SU-DHL-6 (cell line): ENCODE results near the gene GSTM5.
A peak's percentile ranks its signal among the peaks of the same experiment; 100 is the strongest.
"Not testable (repeated sequence)": the region's sequence is repeated elsewhere in the genome, so short reads cannot be mapped to it uniquely, and the experiment has no call there.

Experiments used
- H2AFZ ChIP-seq: fragments of 200-600 bp; sonication (generic); 2 replicates; pipeline ENCODE4 v1.6.1; 2014; ENCODE audit warnings: low read depth, mild to moderate bottlenecking, moderate library complexity, mixed read lengths, antibody characterized with exemption, low read length; ENCODE audit not compliant: severe bottlenecking
- H3F3A ChIP-seq: fragments of 200-600 bp; shearing (Covaris generic); 2 replicates; pipeline ENCODE4 v1.6.0; 2016; ENCODE audit warnings: antibody characterized with exemption, mild to moderate bottlenecking; ENCODE audit not compliant: insufficient read depth
- H3K27ac ChIP-seq: fragments of 200-600 bp; sonication (generic); 2 replicates; pipeline ENCODE4 v1.5.1; 2016; ENCODE audit warnings: low read depth, mild to moderate bottlenecking, low read length, moderate library complexity, mixed read lengths
- H3K27me3 ChIP-seq: fragments of 200-600 bp; sonication (generic), shearing (Covaris generic); 2 replicates; pipeline ENCODE4 v1.6.0; 2014; ENCODE audit warnings: mild to moderate bottlenecking, low read length
- H3K36me3 ChIP-seq: fragments of 200-600 bp; sonication (generic); 2 replicates; pipeline ENCODE4 v1.6.1; 2014; ENCODE audit warnings: mild to moderate bottlenecking, low read length, mixed read lengths
- H3K4me2 ChIP-seq: fragments of 300-600, 200-600 bp; shearing (Covaris generic), sonication (generic); 2 replicates; pipeline ENCODE4 v1.6.0; 2014; ENCODE audit warnings: low read length, low read depth, mild to moderate bottlenecking; ENCODE audit not compliant: poor library complexity, severe bottlenecking
- H3K4me3 ChIP-seq: fragments of 200-600 bp; sonication (generic); 2 replicates; pipeline ENCODE4 v1.5.1; 2014; ENCODE audit warnings: antibody characterized with exemption, low read length, mild to moderate bottlenecking, mixed read lengths; ENCODE audit not compliant: insufficient read depth, poor library complexity, severe bottlenecking
- H3K79me2 ChIP-seq: fragments of 200-600 bp; sonication (generic); 2 replicates; pipeline ENCODE4 v1.6.1; 2014; ENCODE audit warnings: mild to moderate bottlenecking, low read length, moderate library complexity; ENCODE audit not compliant: insufficient read depth
- H3K9ac ChIP-seq: fragments of 200-600 bp; sonication (generic); 2 replicates; pipeline ENCODE4 v1.7.0; 2014; ENCODE audit warnings: mild to moderate bottlenecking, low read length
- H3K9me2 ChIP-seq: fragments of 200-600 bp; sonication (generic); replicated peaks from 2 replicates; pipeline ENCODE4 v1.6.1; 2014; ENCODE audit warnings: low read length; ENCODE audit not compliant: insufficient read depth
- H3K9me3 ChIP-seq: fragments of 200-600 bp; sonication (generic); 2 replicates; pipeline ENCODE4 v1.6.1; 2014; ENCODE audit warnings: low read length, mixed read lengths; ENCODE audit not compliant: insufficient read depth
- H4K20me1 ChIP-seq: fragments of 200-600 bp; sonication (generic); 2 replicates; pipeline ENCODE4 v1.6.1; 2014; ENCODE audit warnings: low read depth, mild to moderate bottlenecking, antibody characterized with exemption, low read length, moderate library complexity, mixed read lengths
- CTCF ChIP-seq: fragments of 200-600 bp; sonication (generic); IDR thresholded peaks from one replicate; pipeline ENCODE4 v1.5.1; 2017; ENCODE audit warnings: antibody characterized with exemption, mild to moderate bottlenecking, low read length, moderate library complexity; ENCODE audit not compliant: insufficient read depth, poor library complexity, severe bottlenecking
- EZH2phosphoT487 ChIP-seq: fragments of 200-600 bp; sonication (generic), shearing (Covaris generic); conservative IDR thresholded peaks from 2 replicates; pipeline ENCODE4 v1.6.1; 2018; ENCODE audit warnings: mild to moderate bottlenecking, antibody characterized with exemption, low read length, moderate library complexity, mixed read lengths

Gene GSTM5

DNA sequence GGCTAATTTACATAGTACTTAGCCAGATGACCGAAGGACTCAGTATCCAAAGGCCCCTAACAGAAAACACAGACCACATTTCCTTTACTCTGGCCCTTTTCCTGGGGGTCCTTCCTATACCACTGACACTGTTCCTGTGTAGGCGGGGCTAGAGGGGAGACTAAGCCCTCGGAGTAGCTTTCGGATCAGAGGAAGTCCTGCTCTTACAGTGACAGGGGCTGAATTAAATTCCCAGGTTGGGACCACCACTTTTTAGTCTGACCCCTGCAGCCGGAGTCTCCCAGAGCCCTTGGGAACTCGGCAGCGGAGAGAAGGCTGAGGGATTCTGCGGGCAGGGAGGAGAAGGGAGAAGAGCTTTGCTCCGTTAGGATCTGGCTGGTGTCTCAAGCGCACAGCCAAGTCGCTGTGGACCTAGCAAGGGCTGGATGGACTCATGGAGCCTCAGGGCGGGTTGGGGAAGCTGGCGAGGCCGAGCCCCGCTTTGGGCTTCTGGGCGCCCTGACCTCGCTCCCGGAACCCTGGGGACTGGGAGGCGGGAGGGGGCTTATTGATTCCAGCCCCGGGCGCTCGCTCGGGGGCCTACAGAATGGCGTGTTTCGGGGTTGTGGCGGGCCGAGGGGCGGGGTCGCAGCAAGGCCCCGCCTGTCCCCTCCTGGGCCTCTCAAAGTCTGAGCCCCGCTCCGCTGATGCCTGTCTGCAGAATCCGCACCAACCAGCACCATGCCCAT, at the start of gene GSTM5:
TSS of gene GSTM5 (plus strand) at position 659 of the 728 bp plus-strand sequence. CDS start at position 721, 62 bp downstream.
- H3K36me3 ChIP-seq, H3K4me3 ChIP-seq, H3K9me3 ChIP-seq, H4K20me1 ChIP-seq, H3K27ac ChIP-seq, H3F3A ChIP-seq, H3K27me3 ChIP-seq, H2AFZ ChIP-seq, H3K79me2 ChIP-seq, H3K9me2 ChIP-seq: not testable (repeated sequence)
- Histone ChIP-seq H3K9ac (peak within 1 kb of the TSS; percentile 22; the same call in 1 of the 2 replicates), H3K4me2 (peak within 1 kb of the TSS; percentile 24)

DNA sequence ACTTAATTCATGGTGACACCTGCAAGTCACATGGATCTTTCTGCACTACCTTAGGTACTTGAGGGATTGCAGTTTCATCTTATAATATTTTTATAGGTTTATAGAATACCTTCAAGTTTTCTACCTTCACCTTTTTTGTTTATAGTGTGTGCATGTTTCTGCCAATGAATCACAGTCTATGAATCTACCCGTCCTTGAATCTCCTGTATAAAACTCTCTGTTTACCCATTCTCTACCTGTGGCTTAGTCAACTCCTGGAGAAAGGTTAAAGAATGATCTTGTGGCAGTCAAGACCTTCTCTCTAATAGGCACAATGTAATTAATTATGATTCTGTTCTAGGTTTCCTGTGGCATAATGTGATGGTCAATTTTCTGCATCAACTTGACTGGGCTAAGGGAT, 47.4 kb upstream of the GSTM5 start:
- H3K9me3 ChIP-seq, result no peaks in the 10 kb centered on the region
- H3K27me3 ChIP-seq, result no peaks in the 10 kb centered on the region
- H3K36me3 ChIP-seq, result no peaks in the 10 kb centered on the region
- no peaks in the 10 kb centered on the region for H4K20me1 ChIP-seq
- H3F3A ChIP-seq, result no peaks in the 10 kb centered on the region
- H3K79me2 ChIP-seq, result no peaks in the 10 kb centered on the region
- H3K9me2 ChIP-seq, result no peaks in the 10 kb centered on the region
- no peak for TF ChIP-seq CTCF
- no peak for TF ChIP-seq EZH2phosphoT487
- H3K9ac ChIP-seq, result no peak overlapping the region
- H3K4me2 ChIP-seq, result no peak overlapping the region
- no peak overlapping the region for H2AFZ ChIP-seq
- H3K4me3 ChIP-seq, result no peak overlapping the region
- H3K27ac ChIP-seq, result no peak overlapping the region

GRCh38 chr1:109667452-109668122, 44.5 kb upstream of the GSTM5 start, which contains the start of gene GSTM2:
Gene GSTM2 (plus strand): TSS chr1:109668057. CDS start chr1:109668116, 59 bp downstream.
- H3K9ac ChIP-seq, result no peak within 1 kb of the TSS

More at GRCh38 chr1:109667452-109668122, 44.5 kb upstream of the GSTM5 start, which contains the start of gene GSTM2:
- H3K4me3 ChIP-seq, result no peak within 1 kb of the TSS
- no peaks in the 10 kb centered on the region for H3K9me2 ChIP-seq
- no peaks in the 10 kb centered on the region for H3K36me3 ChIP-seq
- no peak within 1 kb of the TSS for H2AFZ ChIP-seq
- H3F3A ChIP-seq, result no peaks in the 10 kb centered on the region
- TF ChIP-seq CTCF (no peak), EZH2phosphoT487 (no peak)
- H3K27ac ChIP-seq, result no peak within 1 kb of the TSS
- H3K4me2 ChIP-seq, result peak within 1 kb of the TSS; percentile 35
- no peaks in the 10 kb centered on the region for H4K20me1 ChIP-seq
- no peaks in the 10 kb centered on the region for H3K27me3 ChIP-seq
- no peaks in the 10 kb centered on the region for H3K79me2 ChIP-seq
- H3K9me3 ChIP-seq, result no peaks in the 10 kb centered on the region
